ENCODE measurements around the gene KDM4F.
"Not testable (repeated sequence)": the region's sequence is repeated elsewhere in the genome, so short reads cannot be mapped to it uniquely, and the experiment has no call there.

Gene KDM4F

DNA sequence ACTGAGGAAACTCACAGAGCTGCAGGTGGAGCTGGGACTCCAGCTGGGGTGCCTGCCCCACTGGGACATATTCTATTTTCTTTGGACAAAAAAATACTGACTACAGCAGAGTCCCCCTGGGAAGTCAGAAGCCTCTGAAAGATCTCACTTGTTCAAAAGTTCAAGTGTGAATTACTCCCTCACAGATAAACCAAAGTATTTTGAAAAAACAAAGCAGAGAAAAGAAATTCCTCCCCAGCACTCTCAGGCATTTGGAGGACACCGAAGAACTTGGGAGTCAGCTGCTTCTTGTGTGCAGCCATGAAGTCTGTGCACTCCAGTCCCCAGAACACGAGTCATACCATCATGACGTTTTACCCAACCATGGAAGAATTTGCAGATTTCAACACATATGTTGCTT, at the start of gene KDM4F:
Gene KDM4F (plus strand): TSS at position 301 of the 400 bp plus-strand sequence.
- H3K9me3 ChIP-seq (ENCODE audit: control insufficient read depth, insufficient read depth, low read depth, low read length); H3K4me3 ChIP-seq (ENCODE audit: low read depth, low read length); H3K27ac ChIP-seq (ENCODE audit: extremely low read depth, low read depth, low read length); H3K36me3 ChIP-seq (ENCODE audit: control insufficient read depth in 2 of 2, insufficient read depth in 1 of 2, low read length in 2 of 2); POLR2A ChIA-PET; H3K4me1 ChIP-seq (ENCODE audit: control insufficient read depth, insufficient read depth, low read length): not testable (repeated sequence)
- CTCF ChIA-PET = interaction anchor here (0.7 kb wide), 1 partner anchor 18 kb away, joined by 3 read pairs; no protein-coding TSS in a partner anchor

DNA sequence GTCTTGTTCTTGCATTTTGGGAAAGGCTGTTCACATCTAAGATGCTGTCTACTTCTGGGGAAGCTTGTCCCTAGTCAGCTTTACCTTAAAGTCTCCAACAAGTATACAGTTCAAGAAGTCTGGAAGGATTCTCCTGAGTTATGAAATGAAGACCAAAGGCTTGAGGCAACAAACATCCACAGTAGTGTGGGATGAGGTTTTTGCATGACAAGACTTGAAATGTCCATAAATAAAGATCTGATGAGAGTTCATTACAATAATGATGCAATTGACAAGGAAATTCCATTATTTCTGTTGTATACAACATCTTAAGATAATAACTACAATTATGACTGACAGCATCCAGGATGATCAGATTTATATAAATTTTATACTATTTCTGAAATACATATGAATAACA, 45.5 kb upstream of the KDM4F start:
- ChIA-PET CTCF (no interaction called here), POLR2A (no interaction called here)
- Histone ChIP-seq H3K9me3 (ENCODE audit: control insufficient read depth, insufficient read depth, low read depth, low read length) (no peaks in the 10 kb centered on the region), H3K27ac (ENCODE audit: extremely low read depth, low read depth, low read length) (no peak overlapping the region), H3K4me1 (ENCODE audit: control insufficient read depth, insufficient read depth, low read length) (no peaks in the 10 kb centered on the region), H3K4me3 (ENCODE audit: low read depth, low read length) (no peak overlapping the region), H3K36me3 (ENCODE audit: control insufficient read depth in 2 of 2, insufficient read depth in 1 of 2, low read length in 2 of 2) (peaks cover 0 to 4% of the 10 kb centered on the region in 2 experiments; a peak in 1 of 3 replicates)
- no peak for TF ChIP-seq ZSCAN23 (tag by site-specific recombination; IDR thresholded peaks at IDR 0.05)
- TF ChIP-seq MZF1 (tag by site-specific recombination; IDR thresholded peaks at IDR 0.05; ENCODE audit: borderline replicate concordance) = no peak
- no peak for TF ChIP-seq KLF10 (tag by site-specific recombination; IDR thresholded peaks at IDR 0.05)
- TF ChIP-seq MYNN (tag by site-specific recombination; IDR thresholded peaks at IDR 0.05; ENCODE audit: borderline replicate concordance) = no peak
- TF ChIP-seq HOXD13 (CRISPR knock-in tag; IDR thresholded peaks at IDR 0.05; ENCODE audit: borderline replicate concordance) = no peak
- no peak for TF ChIP-seq ZNF768 (tag by site-specific recombination; IDR thresholded peaks at IDR 0.05)
- TF ChIP-seq, protein P1, sequence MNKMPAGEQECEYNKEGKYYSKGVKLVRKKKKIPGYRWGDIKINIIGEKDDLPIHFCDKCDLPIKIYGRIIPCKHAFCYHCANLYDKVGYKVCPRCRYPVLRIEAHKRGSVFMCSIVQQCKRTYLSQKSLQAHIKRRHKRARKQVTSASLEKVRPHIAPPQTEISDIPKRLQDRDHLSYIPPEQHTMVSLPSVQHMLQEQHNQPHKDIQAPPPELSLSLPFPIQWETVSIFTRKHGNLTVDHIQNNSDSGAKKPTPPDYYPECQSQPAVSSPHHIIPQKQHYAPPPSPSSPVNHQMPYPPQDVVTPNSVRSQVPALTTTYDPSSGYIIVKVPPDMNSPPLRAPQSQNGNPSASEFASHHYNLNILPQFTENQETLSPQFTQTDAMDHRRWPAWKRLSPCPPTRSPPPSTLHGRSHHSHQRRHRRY (tag by site-specific recombination; IDR thresholded peaks at IDR 0.05) = no peak
- TF ChIP-seq ZNF747 (tag by site-specific recombination; IDR thresholded peaks at IDR 0.05) = no peak
- no peak for TF ChIP-seq SP7 (tag by site-specific recombination; IDR thresholded peaks at IDR 0.05)

GRCh38 chr11:95005642-95006041, 43.6 kb upstream of the KDM4F start:
- CTCF ChIA-PET = no interaction called here
- TF ChIP-seq ZNF148 (tag by site-specific recombination; IDR thresholded peaks at IDR 0.05; ENCODE audit: borderline replicate concordance) = no peak
- TF ChIP-seq, protein P2, sequence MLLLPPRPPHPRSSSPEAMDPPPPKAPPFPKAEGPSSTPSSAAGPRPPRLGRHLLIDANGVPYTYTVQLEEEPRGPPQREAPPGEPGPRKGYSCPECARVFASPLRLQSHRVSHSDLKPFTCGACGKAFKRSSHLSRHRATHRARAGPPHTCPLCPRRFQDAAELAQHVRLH (tag by site-specific recombination; IDR thresholded peaks at IDR 0.05) = no peak
- TF ChIP-seq, protein P3, sequence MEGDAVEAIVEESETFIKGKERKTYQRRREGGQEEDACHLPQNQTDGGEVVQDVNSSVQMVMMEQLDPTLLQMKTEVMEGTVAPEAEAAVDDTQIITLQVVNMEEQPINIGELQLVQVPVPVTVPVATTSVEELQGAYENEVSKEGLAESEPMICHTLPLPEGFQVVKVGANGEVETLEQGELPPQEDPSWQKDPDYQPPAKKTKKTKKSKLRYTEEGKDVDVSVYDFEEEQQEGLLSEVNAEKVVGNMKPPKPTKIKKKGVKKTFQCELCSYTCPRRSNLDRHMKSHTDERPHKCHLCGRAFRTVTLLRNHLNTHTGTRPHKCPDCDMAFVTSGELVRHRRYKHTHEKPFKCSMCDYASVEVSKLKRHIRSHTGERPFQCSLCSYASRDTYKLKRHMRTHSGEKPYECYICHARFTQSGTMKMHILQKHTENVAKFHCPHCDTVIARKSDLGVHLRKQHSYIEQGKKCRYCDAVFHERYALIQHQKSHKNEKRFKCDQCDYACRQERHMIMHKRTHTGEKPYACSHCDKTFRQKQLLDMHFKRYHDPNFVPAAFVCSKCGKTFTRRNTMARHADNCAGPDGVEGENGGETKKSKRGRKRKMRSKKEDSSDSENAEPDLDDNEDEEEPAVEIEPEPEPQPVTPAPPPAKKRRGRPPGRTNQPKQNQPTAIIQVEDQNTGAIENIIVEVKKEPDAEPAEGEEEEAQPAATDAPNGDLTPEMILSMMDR (tag by site-specific recombination; IDR thresholded peaks at IDR 0.05) = no peak
- TF ChIP-seq, protein P4, sequence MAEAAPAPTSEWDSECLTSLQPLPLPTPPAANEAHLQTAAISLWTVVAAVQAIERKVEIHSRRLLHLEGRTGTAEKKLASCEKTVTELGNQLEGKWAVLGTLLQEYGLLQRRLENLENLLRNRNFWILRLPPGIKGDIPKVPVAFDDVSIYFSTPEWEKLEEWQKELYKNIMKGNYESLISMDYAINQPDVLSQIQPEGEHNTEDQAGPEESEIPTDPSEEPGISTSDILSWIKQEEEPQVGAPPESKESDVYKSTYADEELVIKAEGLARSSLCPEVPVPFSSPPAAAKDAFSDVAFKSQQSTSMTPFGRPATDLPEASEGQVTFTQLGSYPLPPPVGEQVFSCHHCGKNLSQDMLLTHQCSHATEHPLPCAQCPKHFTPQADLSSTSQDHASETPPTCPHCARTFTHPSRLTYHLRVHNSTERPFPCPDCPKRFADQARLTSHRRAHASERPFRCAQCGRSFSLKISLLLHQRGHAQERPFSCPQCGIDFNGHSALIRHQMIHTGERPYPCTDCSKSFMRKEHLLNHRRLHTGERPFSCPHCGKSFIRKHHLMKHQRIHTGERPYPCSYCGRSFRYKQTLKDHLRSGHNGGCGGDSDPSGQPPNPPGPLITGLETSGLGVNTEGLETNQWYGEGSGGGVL (tag by site-specific recombination; IDR thresholded peaks at IDR 0.05) = no peak
- TF ChIP-seq ZBTB8A (tag by site-specific recombination; IDR thresholded peaks at IDR 0.05) = no peak
- no peak for TF ChIP-seq ZBTB11 (tag by site-specific recombination; conservative IDR thresholded peaks at IDR 0.05; ENCODE audit: low read depth)
- no peak for TF ChIP-seq ZNF341 (tag by site-specific recombination; IDR thresholded peaks at IDR 0.05; ENCODE audit: low read depth)
- TF ChIP-seq ZNF76 (tag by site-specific recombination; IDR thresholded peaks at IDR 0.05; ENCODE audit: borderline replicate concordance, low read depth) = no peak
- TF ChIP-seq PRDM4 (tag by site-specific recombination; IDR thresholded peaks at IDR 0.05) = no peak

More at GRCh38 chr11:95005642-95006041, 43.6 kb upstream of the KDM4F start:
- Histone ChIP-seq H3K4me1 (ENCODE audit: control insufficient read depth, insufficient read depth, low read length) (no peaks in the 10 kb centered on the region), H3K4me3 (ENCODE audit: low read depth, low read length) (no peak overlapping the region), H3K27ac (ENCODE audit: extremely low read depth, low read depth, low read length) (no peak overlapping the region), H3K36me3 (ENCODE audit: control insufficient read depth in 2 of 2, insufficient read depth in 1 of 2, low read length in 2 of 2) (no peaks in the 10 kb centered on the region), H3K9me3 (ENCODE audit: control insufficient read depth, insufficient read depth, low read depth, low read length) (no peaks in the 10 kb centered on the region)
- POLR2A ChIA-PET = no interaction called here
